ENCODE data around the gene ALDH6A1. TPM values are rescaled to one million over a fixed set of nuclear protein-coding genes. Genes with fewer than 3 reads are reported as not detected.

ALDH6A1 gene
- total and polyA plus RNA-seq, 3 donors from 2014 or later = 57.2 to 88.5 (median 84.2) TPM

DNA sequence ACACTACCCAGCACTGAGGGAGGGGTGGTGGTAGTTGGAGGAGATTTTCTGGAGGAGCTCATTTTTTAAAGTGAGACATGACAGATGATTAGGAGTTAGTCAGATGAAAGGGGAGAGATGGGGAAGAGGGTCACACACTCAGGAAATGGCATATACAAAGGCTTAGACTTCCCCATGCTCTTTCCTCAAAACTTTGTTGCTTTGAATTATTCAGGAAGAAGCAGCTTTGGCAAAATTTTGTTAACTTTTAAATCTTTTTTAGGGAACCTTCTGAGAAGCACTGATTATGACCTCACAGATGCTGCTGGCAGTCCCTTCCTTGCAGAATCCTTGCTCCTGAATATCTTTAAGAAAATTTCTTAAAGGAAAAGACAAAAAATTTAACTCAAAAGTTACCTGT is 19.8 kb downstream of the ALDH6A1 start:
- Histone ChIP-seq H3K9me3 (no peaks in the 10 kb centered on the region), H3K27me3 (no peaks in the 10 kb centered on the region), H3K4me1 (peaks cover 4% of the 10 kb centered on the region), H3K36me3 (ENCODE audit: low read depth, missing control alignments) (no peaks in the 10 kb centered on the region), H3K4me3 (no peak overlapping the region), H3K27ac (no peak overlapping the region)
- no peak for TF ChIP-seq POLR2A (IDR thresholded peaks at IDR 0.05)
- no peak for TF ChIP-seq CTCF (IDR thresholded peaks at IDR 0.05)
- intact Hi-C loops (cut with DNase I; ENCODE audit: low total_unique reads) = no loop called here
- no peak for DNase-seq

GRCh38 chr14:74062809-74063150 is 21.5 kb downstream of the ALDH6A1 start:
- Histone ChIP-seq H3K4me3 (no peak overlapping the region), H3K27me3 (no peaks in the 10 kb centered on the region), H3K9me3 (no peaks in the 10 kb centered on the region), H3K27ac (no peak overlapping the region), H3K4me1 (peaks cover 4% of the 10 kb centered on the region), H3K36me3 (ENCODE audit: low read depth, missing control alignments) (no peaks in the 10 kb centered on the region)
- intact Hi-C loops (cut with DNase I; ENCODE audit: low total_unique reads) = no loop called here
- TF ChIP-seq POLR2A (IDR thresholded peaks at IDR 0.05) (no peak), CTCF (IDR thresholded peaks at IDR 0.05) (no peak)
- WGBS, 2 donors = 91 to 98% methylated on average over 2 of the region's 2 CpGs
- no peak for DNase-seq

DNA sequence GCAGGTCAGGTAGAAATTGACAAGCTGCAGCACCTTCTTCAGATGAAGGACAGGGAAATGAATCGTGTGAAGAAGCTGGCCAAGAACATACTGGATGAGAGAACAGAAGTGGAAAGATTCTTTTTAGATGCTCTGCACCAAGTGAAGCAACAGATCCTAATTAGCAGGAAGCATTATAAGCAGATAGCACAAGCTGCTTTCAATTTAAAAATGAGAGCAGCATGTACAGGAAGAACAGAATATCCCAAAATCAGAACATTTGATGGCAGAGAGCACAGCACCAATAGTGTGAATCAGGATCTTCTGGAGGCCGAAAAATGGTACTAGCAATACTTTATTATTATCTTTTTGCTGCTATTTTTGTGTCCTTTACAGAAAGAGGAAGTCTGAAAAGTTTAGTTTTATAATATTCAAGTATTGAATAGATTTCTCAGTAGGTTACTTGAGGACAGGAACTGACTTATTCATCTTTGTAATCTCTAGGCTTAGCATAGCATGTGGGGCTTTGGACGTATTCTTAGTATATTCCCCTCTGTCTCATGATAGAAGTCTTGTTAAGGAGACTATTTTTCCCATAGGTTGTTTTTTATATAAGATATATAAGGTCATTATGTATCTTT is 34.3 kb downstream of the ALDH6A1 start:
- Histone ChIP-seq H3K9me3 (no peaks in the 10 kb centered on the region), H3K4me1 (no peaks in the 10 kb centered on the region), H3K27me3 (no peaks in the 10 kb centered on the region), H3K4me3 (no peak overlapping the region), H3K27ac (no peak overlapping the region), H3K36me3 (ENCODE audit: low read depth, missing control alignments) (no peaks in the 10 kb centered on the region)
- DNase-seq = no peak
- no peak for TF ChIP-seq CTCF (IDR thresholded peaks at IDR 0.05)
- no peak for TF ChIP-seq POLR2A (IDR thresholded peaks at IDR 0.05)
- intact Hi-C loops (cut with DNase I; ENCODE audit: low total_unique reads) = no loop called here
- 27 to 31% methylated on average over 3 of the region's 3 CpGs for WGBS, 2 donors

DNA sequence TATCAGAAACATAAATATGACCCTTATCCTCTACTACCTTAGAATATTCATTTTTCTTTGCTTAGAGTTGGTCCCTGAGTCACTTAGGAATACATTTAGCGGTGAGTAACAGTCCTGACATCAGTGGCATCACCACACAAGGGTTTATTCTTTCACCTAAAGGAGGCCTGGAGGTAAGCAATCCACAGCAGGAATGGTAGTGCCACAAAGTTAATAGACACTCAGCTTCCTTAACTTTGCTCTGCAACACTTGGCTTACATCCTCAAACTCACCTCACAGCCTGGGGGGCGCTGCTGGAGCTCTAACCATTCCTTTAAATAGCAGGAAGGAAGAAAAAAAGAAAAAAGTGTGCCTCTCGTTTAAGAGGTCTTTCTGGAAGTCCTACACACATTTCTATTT is 36.0 kb downstream of the ALDH6A1 start:
- H3K4me1 ChIP-seq = no peaks in the 10 kb centered on the region
- 72 to 75% methylated on average over 3 of the region's 3 CpGs for WGBS, 2 donors
- H3K9me3 ChIP-seq = no peaks in the 10 kb centered on the region
- intact Hi-C loops (cut with DNase I; ENCODE audit: low total_unique reads) = no loop called here
- no peaks in the 10 kb centered on the region for H3K27me3 ChIP-seq
- no peak overlapping the region for H3K27ac ChIP-seq
- no peak for TF ChIP-seq POLR2A (IDR thresholded peaks at IDR 0.05)
- TF ChIP-seq CTCF (IDR thresholded peaks at IDR 0.05) = no peak
- H3K36me3 ChIP-seq (ENCODE audit: low read depth, missing control alignments) = no peaks in the 10 kb centered on the region
- no peak overlapping the region for H3K4me3 ChIP-seq
- DNase-seq = no peak

DNA sequence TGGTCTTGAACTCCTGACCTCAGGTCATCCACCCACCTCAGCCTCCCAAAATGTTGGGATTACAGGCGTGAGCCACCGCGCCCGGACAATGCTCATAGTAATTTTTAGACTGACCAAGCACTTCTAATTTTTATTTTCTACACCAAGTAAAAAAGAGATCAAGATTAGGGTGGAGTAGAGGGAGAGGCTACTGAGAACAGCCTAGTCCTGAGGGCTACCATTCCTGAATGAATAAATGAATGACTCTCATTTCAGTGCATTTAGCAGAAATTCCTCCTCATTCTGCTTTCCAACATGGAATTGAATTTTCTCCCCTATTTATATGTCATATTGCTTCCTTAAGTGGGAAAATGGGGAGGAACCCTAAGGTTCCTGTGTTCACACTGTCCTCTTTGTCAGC is 38.7 kb downstream of the ALDH6A1 start:
- DNase-seq = no peak
- 95% methylated on average over 4 of the region's 4 CpGs for WGBS, 2 donors
- Histone ChIP-seq H3K27me3 (no peaks in the 10 kb centered on the region), H3K4me3 (no peak overlapping the region), H3K27ac (no peak overlapping the region), H3K9me3 (no peaks in the 10 kb centered on the region), H3K36me3 (ENCODE audit: low read depth, missing control alignments) (no peaks in the 10 kb centered on the region), H3K4me1 (no peaks in the 10 kb centered on the region)
- no peak for TF ChIP-seq POLR2A (IDR thresholded peaks at IDR 0.05)
- TF ChIP-seq CTCF (IDR thresholded peaks at IDR 0.05) = no peak
- intact Hi-C loops (cut with DNase I; ENCODE audit: low total_unique reads) = no loop called here

Data from testis (tissue), 3 donors.